Rectal smooth muscle tissue (tissue), 1 donor: ENCODE results near the gene ARMC9.

Experiments used
- H3K27ac ChIP-seq: one replicate; pipeline ENCODE4 v1.7.0; 2013; ENCODE audit warnings: low read depth, low read length, inconsistent platforms
- H3K27me3 ChIP-seq: one replicate; pipeline ENCODE4 v1.7.0; 2013; ENCODE audit warnings: low read length; ENCODE audit not compliant: control insufficient read depth, insufficient read depth
- H3K36me3 ChIP-seq: one replicate; pipeline ENCODE4 v1.7.0; 2013; ENCODE audit warnings: low read length; ENCODE audit not compliant: control insufficient read depth, insufficient read depth
- H3K4me1 ChIP-seq: one replicate; pipeline ENCODE4 v1.7.0; 2013; ENCODE audit warnings: low read length; ENCODE audit not compliant: control insufficient read depth, insufficient read depth
- H3K4me3 ChIP-seq: one replicate; pipeline ENCODE4 v1.7.0; 2013; ENCODE audit warnings: low read length
- H3K9ac ChIP-seq: one replicate; pipeline ENCODE4 v1.7.0; 2013; ENCODE audit warnings: low read length

The ARMC9 gene

DNA sequence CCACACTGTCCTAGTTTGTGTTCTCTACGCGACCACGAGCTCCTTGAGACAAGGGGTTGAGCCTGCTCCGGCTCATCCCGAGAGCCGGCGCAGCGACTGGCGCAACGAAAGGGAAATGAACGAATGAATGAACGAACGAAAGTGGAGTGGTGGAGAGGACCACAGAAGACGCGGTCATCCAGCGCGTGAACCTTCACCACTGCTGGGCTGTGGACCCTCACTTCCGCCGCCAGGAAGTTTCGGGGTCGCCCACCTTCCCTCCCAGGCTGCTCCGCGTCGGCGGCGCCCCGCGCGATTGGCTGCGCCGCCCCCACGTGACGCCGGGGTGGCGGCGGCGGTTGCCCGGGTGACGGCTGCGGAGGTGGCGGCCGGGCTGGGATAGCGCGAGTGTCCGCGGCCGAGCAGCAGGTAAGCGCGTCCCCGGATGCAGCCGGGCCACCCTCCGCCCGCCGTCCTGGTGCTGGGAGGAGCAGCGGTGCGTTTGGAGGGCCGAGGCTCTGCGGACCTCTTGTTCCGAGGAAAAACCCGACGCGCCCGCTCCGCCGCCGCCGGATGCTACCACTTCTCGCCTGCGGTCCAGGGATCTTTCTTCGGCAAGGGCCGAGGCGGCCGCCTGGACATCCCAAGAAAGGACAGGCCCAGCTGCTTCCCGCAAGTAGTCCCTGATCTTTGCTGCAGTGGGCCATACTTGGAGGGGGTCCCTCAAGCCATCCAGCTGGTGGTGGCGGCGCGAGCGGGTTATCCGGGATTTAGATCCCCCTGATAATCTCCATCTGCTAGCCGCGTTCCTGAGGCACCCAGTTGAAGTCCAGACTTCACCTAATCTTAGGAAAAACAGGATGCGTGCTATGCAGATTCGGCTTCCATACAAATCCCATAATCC lies at the start of gene ARMC9:
TSS of gene ARMC9 (plus strand) at position 341 of the 883 bp plus-strand sequence. CDS start 7,608 bp downstream, outside the sequence.
- H3K9ac ChIP-seq: peak within 1 kb of the TSS; percentile 45
- peak within 1 kb of the TSS; percentile 78 for H3K4me3 ChIP-seq
- H3K4me1 ChIP-seq: peaks cover 6% of the 10 kb centered on the region
- no peaks in the 10 kb centered on the region for H3K27me3 ChIP-seq
- no peaks in the 10 kb centered on the region for H3K36me3 ChIP-seq
- peak within 1 kb of the TSS; percentile 59 for H3K27ac ChIP-seq

- Histone ChIP-seq H3K4me1 (peaks cover 4% of the 10 kb centered on the region), H3K4me3 (no peak overlapping the region), H3K36me3 (peaks cover 6% of the 10 kb centered on the region), H3K27me3 (no peaks in the 10 kb centered on the region), H3K9ac (no peak overlapping the region), H3K27ac (peak overlapping the region; percentile 45)
These were observed 45.5 kb upstream of the ARMC9 start for GRCh38 chr2:231152800-231153557.

DNA sequence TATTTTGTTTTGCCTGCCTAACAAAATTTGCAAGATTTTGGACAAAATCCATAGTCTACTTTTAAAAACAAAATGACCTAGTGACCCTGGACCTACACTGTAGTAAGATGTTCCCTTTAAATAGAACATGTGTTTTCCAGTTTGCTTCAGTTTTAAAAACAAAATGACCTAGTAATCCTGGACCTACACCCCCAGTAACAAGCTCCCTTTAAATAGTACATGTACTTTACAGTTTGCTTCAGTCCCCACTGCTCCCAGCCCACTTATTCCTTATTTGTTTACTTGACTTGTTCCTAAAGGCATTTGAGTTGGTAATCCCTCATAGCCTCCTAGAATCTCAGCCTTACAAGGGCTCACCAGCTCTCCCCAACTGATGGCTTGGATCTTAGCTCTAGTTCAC lies 39.1 kb upstream of the ARMC9 start:
- no peak overlapping the region for H3K27ac ChIP-seq
- peaks cover 2% of the 10 kb centered on the region for H3K4me1 ChIP-seq
- no peak overlapping the region for H3K4me3 ChIP-seq
- peaks cover 2% of the 10 kb centered on the region for H3K36me3 ChIP-seq
- no peaks in the 10 kb centered on the region for H3K27me3 ChIP-seq
- no peak overlapping the region for H3K9ac ChIP-seq

- H3K4me1 ChIP-seq: peaks cover 2% of the 10 kb centered on the region
- no peaks in the 10 kb centered on the region for H3K36me3 ChIP-seq
- no peak overlapping the region for H3K4me3 ChIP-seq
- no peak overlapping the region for H3K27ac ChIP-seq
- no peaks in the 10 kb centered on the region for H3K27me3 ChIP-seq
- no peak overlapping the region for H3K9ac ChIP-seq
These were observed 37.7 kb upstream of the ARMC9 start for GRCh38 chr2:231160701-231161100.

DNA sequence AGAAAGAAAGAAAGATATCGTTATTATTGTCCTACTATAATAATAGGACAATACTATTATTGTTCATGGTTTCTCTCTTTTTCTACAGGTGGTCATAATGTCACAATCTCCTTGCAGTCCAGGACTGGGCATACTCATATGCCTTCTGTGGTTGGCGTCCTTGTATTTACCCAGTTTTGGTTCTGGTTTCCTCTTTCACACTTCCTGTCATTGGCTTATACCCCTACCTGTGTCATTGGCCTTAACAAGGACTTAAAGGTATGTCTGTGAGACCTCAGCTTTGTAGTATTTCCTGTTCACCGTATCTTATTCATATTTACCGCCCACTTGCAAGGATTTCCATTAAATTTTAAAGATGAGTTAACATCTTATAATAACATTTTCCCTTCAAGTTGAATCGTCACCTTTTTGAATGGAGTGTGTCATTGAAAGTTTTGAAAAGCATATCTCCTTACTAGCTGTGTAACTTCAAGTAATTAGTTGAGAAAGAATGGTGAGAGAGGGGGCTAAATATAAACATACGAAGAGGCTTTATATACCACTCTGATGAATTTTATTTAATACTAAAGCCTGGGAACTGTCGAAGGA lies 37.1 kb upstream of the ARMC9 start:
- H3K4me3 ChIP-seq: no peak overlapping the region
- H3K27ac ChIP-seq: no peak overlapping the region
- H3K4me1 ChIP-seq: peaks cover 2% of the 10 kb centered on the region
- no peaks in the 10 kb centered on the region for H3K36me3 ChIP-seq
- no peak overlapping the region for H3K9ac ChIP-seq
- no peaks in the 10 kb centered on the region for H3K27me3 ChIP-seq

- Histone ChIP-seq H3K4me3 (no peak overlapping the region), H3K36me3 (peaks cover under 1% of the 10 kb centered on the region), H3K27ac (peak overlapping the region; percentile 59), H3K4me1 (peaks cover 2% of the 10 kb centered on the region), H3K27me3 (no peaks in the 10 kb centered on the region), H3K9ac (no peak overlapping the region)
These were observed 36.5 kb upstream of the ARMC9 start for GRCh38 chr2:231161877-231162329.

- Histone ChIP-seq H3K36me3 (peaks cover 5% of the 10 kb centered on the region), H3K9ac (no peak overlapping the region), H3K27ac (no peak overlapping the region), H3K4me1 (peaks cover 2% of the 10 kb centered on the region), H3K27me3 (no peaks in the 10 kb centered on the region), H3K4me3 (no peak overlapping the region)
These were observed 35.4 kb upstream of the ARMC9 start for GRCh38 chr2:231163011-231163410.

GRCh38 chr2:231163414-231164095 lies 34.9 kb upstream of the ARMC9 start:
- Histone ChIP-seq H3K4me3 (no peak overlapping the region), H3K4me1 (peaks cover 2% of the 10 kb centered on the region), H3K36me3 (peaks cover 5% of the 10 kb centered on the region), H3K9ac (no peak overlapping the region), H3K27me3 (no peaks in the 10 kb centered on the region), H3K27ac (no peak overlapping the region)

- Histone ChIP-seq H3K9ac (no peak overlapping the region), H3K27me3 (no peaks in the 10 kb centered on the region), H3K4me3 (no peak overlapping the region), H3K4me1 (peaks cover 3% of the 10 kb centered on the region), H3K36me3 (peaks cover 12% of the 10 kb centered on the region), H3K27ac (no peak overlapping the region)
These were observed 30.5 kb upstream of the ARMC9 start for GRCh38 chr2:231167745-231168459.

DNA sequence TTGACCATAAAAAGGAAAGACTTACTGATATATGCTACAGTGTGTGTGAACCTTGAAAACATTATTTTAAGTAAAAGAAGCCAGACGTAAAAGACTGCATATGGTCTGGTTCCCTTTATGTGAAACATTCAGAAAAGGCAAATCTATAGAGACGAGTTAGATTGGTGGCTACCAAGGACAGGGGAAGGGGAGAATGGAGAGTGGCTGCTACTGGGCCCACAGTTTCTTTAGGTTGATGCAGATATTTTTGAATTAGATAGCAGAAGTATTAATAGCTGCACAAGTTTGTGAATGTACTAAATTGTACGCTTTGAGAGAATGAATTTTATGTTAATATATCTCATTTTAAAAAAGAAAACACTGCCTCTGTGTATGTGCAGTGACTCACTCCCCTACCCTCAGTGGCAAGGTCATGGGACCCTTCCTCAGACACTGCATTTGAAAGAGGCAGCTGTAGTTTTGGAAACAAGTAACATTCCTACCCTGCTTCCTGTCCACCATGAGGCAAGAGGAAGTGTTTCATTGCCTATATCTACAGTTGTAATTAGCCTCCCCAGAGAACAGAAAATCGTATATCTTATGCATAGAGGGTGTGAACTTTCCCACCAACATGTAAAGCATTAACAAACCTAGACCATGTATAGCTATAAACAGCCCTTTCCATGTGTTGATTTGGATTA lies 29.8 kb upstream of the ARMC9 start:
- H3K9ac ChIP-seq: no peak overlapping the region
- no peaks in the 10 kb centered on the region for H3K27me3 ChIP-seq
- H3K27ac ChIP-seq: no peak overlapping the region
- peaks cover 3% of the 10 kb centered on the region for H3K4me1 ChIP-seq
- H3K36me3 ChIP-seq: peaks cover 12% of the 10 kb centered on the region
- no peak overlapping the region for H3K4me3 ChIP-seq

DNA sequence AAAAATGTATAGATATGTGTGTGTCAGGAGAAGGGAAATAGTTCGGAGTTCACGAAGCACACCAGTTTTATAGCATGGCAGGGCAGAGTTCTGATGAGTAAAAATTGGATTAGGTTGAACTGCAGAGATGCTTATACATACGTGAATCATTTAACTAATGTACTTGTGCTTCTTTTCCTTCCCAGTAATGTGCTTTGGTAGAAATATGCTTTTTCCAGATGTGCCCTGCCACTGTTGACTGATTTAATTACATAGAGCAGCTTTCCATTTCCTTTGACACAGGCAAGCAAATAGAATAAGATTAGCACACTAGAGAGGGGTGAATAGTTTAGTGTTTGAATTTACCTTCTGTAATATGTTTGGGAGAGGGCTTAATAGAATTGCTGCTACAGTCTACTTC lies 28.9 kb upstream of the ARMC9 start:
- Histone ChIP-seq H3K27ac (no peak overlapping the region), H3K27me3 (no peaks in the 10 kb centered on the region), H3K4me1 (peaks cover 3% of the 10 kb centered on the region), H3K36me3 (peaks cover 12% of the 10 kb centered on the region), H3K4me3 (no peak overlapping the region), H3K9ac (no peak overlapping the region)
